Astrocyte (in vitro differentiated cells and primary cell): ENCODE results near the gene RTTN.
"Not testable (repeated sequence)": the region's sequence is repeated elsewhere in the genome, so short reads cannot be mapped to it uniquely, and the experiment has no call there.

ENCODE experiments used
- EZH2 ChIP-seq: IDR thresholded peaks from 2 replicates; pipeline ENCODE4 v1.6.1; 2012; ENCODE audit warnings: mild to moderate bottlenecking, low read length, inconsistent platforms; ENCODE audit not compliant: insufficient read depth
- TF ChIP-seq, protein P1 (sequence below): IDR thresholded peaks from 2 replicates; pipeline ENCODE4 v1.5.1; 2011; ENCODE audit warnings: low read depth, mild to moderate bottlenecking, inconsistent platforms, low read length, moderate library complexity; ENCODE audit not compliant: insufficient read depth

DNA sequence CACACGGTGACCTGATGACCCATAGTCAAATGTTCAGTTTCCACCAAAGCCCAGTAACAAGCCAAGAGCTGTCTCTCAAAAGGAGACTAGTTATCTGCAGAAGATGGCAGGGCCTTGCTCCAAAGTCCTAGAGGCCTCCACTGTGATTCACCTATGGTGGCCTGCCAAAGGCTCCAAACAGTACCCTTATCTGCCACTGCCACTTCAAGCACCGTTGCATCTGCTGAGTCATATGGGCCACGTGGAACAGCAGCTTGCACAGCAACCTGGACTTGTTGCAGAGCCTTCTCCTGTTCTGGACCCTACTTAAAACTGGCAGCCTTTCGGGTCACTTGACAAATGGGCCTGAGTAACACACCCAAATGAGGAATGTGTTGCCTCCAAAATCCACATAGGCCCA, 230.2 kb downstream of the RTTN start:
- TF ChIP-seq, protein P1, sequence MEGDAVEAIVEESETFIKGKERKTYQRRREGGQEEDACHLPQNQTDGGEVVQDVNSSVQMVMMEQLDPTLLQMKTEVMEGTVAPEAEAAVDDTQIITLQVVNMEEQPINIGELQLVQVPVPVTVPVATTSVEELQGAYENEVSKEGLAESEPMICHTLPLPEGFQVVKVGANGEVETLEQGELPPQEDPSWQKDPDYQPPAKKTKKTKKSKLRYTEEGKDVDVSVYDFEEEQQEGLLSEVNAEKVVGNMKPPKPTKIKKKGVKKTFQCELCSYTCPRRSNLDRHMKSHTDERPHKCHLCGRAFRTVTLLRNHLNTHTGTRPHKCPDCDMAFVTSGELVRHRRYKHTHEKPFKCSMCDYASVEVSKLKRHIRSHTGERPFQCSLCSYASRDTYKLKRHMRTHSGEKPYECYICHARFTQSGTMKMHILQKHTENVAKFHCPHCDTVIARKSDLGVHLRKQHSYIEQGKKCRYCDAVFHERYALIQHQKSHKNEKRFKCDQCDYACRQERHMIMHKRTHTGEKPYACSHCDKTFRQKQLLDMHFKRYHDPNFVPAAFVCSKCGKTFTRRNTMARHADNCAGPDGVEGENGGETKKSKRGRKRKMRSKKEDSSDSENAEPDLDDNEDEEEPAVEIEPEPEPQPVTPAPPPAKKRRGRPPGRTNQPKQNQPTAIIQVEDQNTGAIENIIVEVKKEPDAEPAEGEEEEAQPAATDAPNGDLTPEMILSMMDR, result not testable (repeated sequence)
- TF ChIP-seq EZH2, result not testable (repeated sequence)
